Measurements from ENCODE around the gene RHBDL3.
"Not testable (repeated sequence)": the region's sequence is repeated elsewhere in the genome, so short reads cannot be mapped to it uniquely, and the experiment has no call there.

Gene RHBDL3

GRCh38 chr17:32314636-32315035, 49.0 kb downstream of the RHBDL3 start:
- DNase-seq (ENCODE audit: insufficient read length, low spot score) = no peak
- FAIRE-seq = no peak
- TF ChIP-seq POLR2A (IDR thresholded peaks at IDR 0.05; ENCODE audit: low read depth, low read length) = no peak
- no peak for TF ChIP-seq POLR2AphosphoS5 (IDR thresholded peaks at IDR 0.05; ENCODE audit: low read depth, low read length)
- no peak for TF ChIP-seq SPI1 (IDR thresholded peaks at IDR 0.05; ENCODE audit: low read depth, low read length)
- no peak for TF ChIP-seq PAX5 (IDR thresholded peaks at IDR 0.05; ENCODE audit: insufficient read depth, low read length, severe bottlenecking)
- no peak for TF ChIP-seq POU2F2 (IDR thresholded peaks at IDR 0.05; ENCODE audit: low read depth, low read length)
- TF ChIP-seq TAF1 (IDR thresholded peaks at IDR 0.05; ENCODE audit: low read depth, low read length) = no peak

GRCh38 chr17:32315171-32315570, 49.5 kb downstream of the RHBDL3 start:
- TF ChIP-seq POLR2AphosphoS5 (IDR thresholded peaks at IDR 0.05; ENCODE audit: low read depth, low read length) (no peak), TAF1 (IDR thresholded peaks at IDR 0.05; ENCODE audit: low read depth, low read length) (no peak), POU2F2 (IDR thresholded peaks at IDR 0.05; ENCODE audit: low read depth, low read length) (no peak), PAX5 (IDR thresholded peaks at IDR 0.05; ENCODE audit: insufficient read depth, low read length, severe bottlenecking) (no peak), SPI1 (IDR thresholded peaks at IDR 0.05; ENCODE audit: low read depth, low read length) (no peak), POLR2A (IDR thresholded peaks at IDR 0.05; ENCODE audit: low read depth, low read length) (no peak)
- DNase-seq (ENCODE audit: insufficient read length, low spot score) = no peak
- FAIRE-seq = no peak

GRCh38 chr17:32316653-32317052, 51.0 kb downstream of the RHBDL3 start:
- not testable (repeated sequence) for DNase-seq (ENCODE audit: insufficient read length, low spot score); FAIRE-seq

- TF ChIP-seq SPI1 (IDR thresholded peaks at IDR 0.05; ENCODE audit: low read depth, low read length) = no peak
- TF ChIP-seq PAX5 (IDR thresholded peaks at IDR 0.05; ENCODE audit: insufficient read depth, low read length, severe bottlenecking) = no peak
- TF ChIP-seq POLR2A (IDR thresholded peaks at IDR 0.05; ENCODE audit: low read depth, low read length) = no peak
- no peak for TF ChIP-seq POU2F2 (IDR thresholded peaks at IDR 0.05; ENCODE audit: low read depth, low read length)
- TF ChIP-seq POLR2AphosphoS5 (IDR thresholded peaks at IDR 0.05; ENCODE audit: low read depth, low read length) = no peak
- no peak for TF ChIP-seq TAF1 (IDR thresholded peaks at IDR 0.05; ENCODE audit: low read depth, low read length)
- DNase-seq (ENCODE audit: insufficient read length, low spot score) (no peak), FAIRE-seq (no peak)
Observed at GRCh38 chr17:32317353-32317752, 51.7 kb downstream of the RHBDL3 start.

- TF ChIP-seq SPI1 (IDR thresholded peaks at IDR 0.05; ENCODE audit: low read depth, low read length) (no peak), PAX5 (IDR thresholded peaks at IDR 0.05; ENCODE audit: insufficient read depth, low read length, severe bottlenecking) (no peak), POLR2AphosphoS5 (IDR thresholded peaks at IDR 0.05; ENCODE audit: low read depth, low read length) (no peak), POLR2A (IDR thresholded peaks at IDR 0.05; ENCODE audit: low read depth, low read length) (no peak), POU2F2 (IDR thresholded peaks at IDR 0.05; ENCODE audit: low read depth, low read length) (no peak), TAF1 (IDR thresholded peaks at IDR 0.05; ENCODE audit: low read depth, low read length) (no peak)
- FAIRE-seq (no peak), DNase-seq (ENCODE audit: insufficient read length, low spot score) (no peak)
Observed at GRCh38 chr17:32318071-32318470, 52.4 kb downstream of the RHBDL3 start.

GRCh38 chr17:32319548-32319905, 53.9 kb downstream of the RHBDL3 start:
- TF ChIP-seq PAX5 (IDR thresholded peaks at IDR 0.05; ENCODE audit: insufficient read depth, low read length, severe bottlenecking) (no peak), POU2F2 (IDR thresholded peaks at IDR 0.05; ENCODE audit: low read depth, low read length) (no peak), POLR2A (IDR thresholded peaks at IDR 0.05; ENCODE audit: low read depth, low read length) (no peak), TAF1 (IDR thresholded peaks at IDR 0.05; ENCODE audit: low read depth, low read length) (no peak), POLR2AphosphoS5 (IDR thresholded peaks at IDR 0.05; ENCODE audit: low read depth, low read length) (no peak), SPI1 (IDR thresholded peaks at IDR 0.05; ENCODE audit: low read depth, low read length) (no peak)
- peak; percentile 95 for FAIRE-seq
- peak; percentile 69 for DNase-seq (ENCODE audit: insufficient read length, low spot score)

GRCh38 chr17:32320080-32320479, 54.4 kb downstream of the RHBDL3 start:
- not testable (repeated sequence) for FAIRE-seq; DNase-seq (ENCODE audit: insufficient read length, low spot score)

- DNase-seq (ENCODE audit: insufficient read length, low spot score) = no peak
- no peak for TF ChIP-seq POLR2AphosphoS5 (IDR thresholded peaks at IDR 0.05; ENCODE audit: low read depth, low read length)
- TF ChIP-seq SPI1 (IDR thresholded peaks at IDR 0.05; ENCODE audit: low read depth, low read length) = no peak
- TF ChIP-seq POLR2A (IDR thresholded peaks at IDR 0.05; ENCODE audit: low read depth, low read length) = no peak
- TF ChIP-seq POU2F2 (IDR thresholded peaks at IDR 0.05; ENCODE audit: low read depth, low read length) = no peak
- TF ChIP-seq PAX5 (IDR thresholded peaks at IDR 0.05; ENCODE audit: insufficient read depth, low read length, severe bottlenecking) = no peak
- TF ChIP-seq TAF1 (IDR thresholded peaks at IDR 0.05; ENCODE audit: low read depth, low read length) = no peak
- no peak for FAIRE-seq
Observed at GRCh38 chr17:32320847-32321246, 55.2 kb downstream of the RHBDL3 start.

GRCh38 chr17:32323046-32323445, 57.4 kb downstream of the RHBDL3 start:
- DNase-seq (ENCODE audit: insufficient read length, low spot score) (no peak), FAIRE-seq (no peak)
- no peak for TF ChIP-seq PAX5 (IDR thresholded peaks at IDR 0.05; ENCODE audit: insufficient read depth, low read length, severe bottlenecking)
- no peak for TF ChIP-seq POLR2A (IDR thresholded peaks at IDR 0.05; ENCODE audit: low read depth, low read length)

- DNase-seq (ENCODE audit: insufficient read length, low spot score) (no peak), FAIRE-seq (no peak)
- TF ChIP-seq POU2F2 (IDR thresholded peaks at IDR 0.05; ENCODE audit: low read depth, low read length) (no peak), SPI1 (IDR thresholded peaks at IDR 0.05; ENCODE audit: low read depth, low read length) (0 out of 2 replicates have a peak, but pooled peaks have one; percentile 19), POLR2AphosphoS5 (IDR thresholded peaks at IDR 0.05; ENCODE audit: low read depth, low read length) (no peak), POLR2A (IDR thresholded peaks at IDR 0.05; ENCODE audit: low read depth, low read length) (no peak), PAX5 (IDR thresholded peaks at IDR 0.05; ENCODE audit: insufficient read depth, low read length, severe bottlenecking) (no peak), TAF1 (IDR thresholded peaks at IDR 0.05; ENCODE audit: low read depth, low read length) (no peak)
Observed at GRCh38 chr17:32323811-32324491, 58.3 kb downstream of the RHBDL3 start.
